Measurements from ENCODE around the gene SLCO4A1. TPM values are rescaled to one million over a fixed set of nuclear protein-coding genes. Genes with fewer than 3 reads are reported as not detected.

The SLCO4A1 gene
- total and polyA plus RNA-seq, 9 of the 15 experiments (the other 6 are each of a cell fraction or from before 2014, with no cell fraction given) = 1.6 to 21.9 (median 12.8) TPM

GRCh38 chr20:62614085-62614960 lies 28.0 kb upstream of the SLCO4A1 start (continued):
- no peak for TF ChIP-seq HMGXB4 (CRISPR knock-in tag; IDR thresholded peaks at IDR 0.05)
- no peak for TF ChIP-seq ZC3H11A (IDR thresholded peaks at IDR 0.05; ENCODE audit: low read depth, low read length)
- TF ChIP-seq ZNF778 (CRISPR knock-in tag; IDR thresholded peaks at IDR 0.05) = no peak
- TF ChIP-seq HCFC1 (IDR thresholded peaks at IDR 0.05; ENCODE audit: low read depth, low read length) = no peak
- TF ChIP-seq, protein P1, sequence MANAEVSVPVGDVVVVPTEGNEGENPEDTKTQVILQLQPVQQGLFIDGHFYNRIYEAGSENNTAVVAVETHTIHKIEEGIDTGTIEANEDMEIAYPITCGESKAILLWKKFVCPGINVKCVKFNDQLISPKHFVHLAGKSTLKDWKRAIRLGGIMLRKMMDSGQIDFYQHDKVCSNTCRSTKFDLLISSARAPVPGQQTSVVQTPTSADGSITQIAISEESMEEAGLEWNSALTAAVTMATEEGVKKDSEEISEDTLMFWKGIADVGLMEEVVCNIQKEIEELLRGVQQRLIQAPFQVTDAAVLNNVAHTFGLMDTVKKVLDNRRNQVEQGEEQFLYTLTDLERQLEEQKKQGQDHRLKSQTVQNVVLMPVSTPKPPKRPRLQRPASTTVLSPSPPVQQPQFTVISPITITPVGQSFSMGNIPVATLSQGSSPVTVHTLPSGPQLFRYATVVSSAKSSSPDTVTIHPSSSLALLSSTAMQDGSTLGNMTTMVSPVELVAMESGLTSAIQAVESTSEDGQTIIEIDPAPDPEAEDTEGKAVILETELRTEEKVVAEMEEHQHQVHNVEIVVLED (CRISPR knock-in tag; IDR thresholded peaks at IDR 0.05) = no peak
- TF ChIP-seq NRF1 (conservative IDR thresholded peaks at IDR 0.05 in 1 of 2, IDR thresholded peaks at IDR 0.05 in 1 of 2) = no peak
- TF ChIP-seq SREBF2 (CRISPR knock-in tag; IDR thresholded peaks at IDR 0.05) = no peak
- no peak for TF ChIP-seq ZNF174 (CRISPR knock-in tag; IDR thresholded peaks at IDR 0.05)
- TF ChIP-seq MAFF (IDR thresholded peaks at IDR 0.05; ENCODE audit: low read length) = peak; percentile 44; the same call in 1 of the 2 replicates
- no peak for TF ChIP-seq PRPF4 (IDR thresholded peaks at IDR 0.05; ENCODE audit: insufficient read depth, low read depth, low read length, poor library complexity, severe bottlenecking)
- no peak for TF ChIP-seq FOXJ2 (tag; IDR thresholded peaks at IDR 0.05)
- TF ChIP-seq ATF3 (IDR thresholded peaks at IDR 0.05) = peak; percentile 48; the same call in 1 of the 2 replicates
- no peak for TF ChIP-seq ATF3 (CRISPR knock-in tag; conservative IDR thresholded peaks at IDR 0.05)
- TF ChIP-seq ZC3H8 (IDR thresholded peaks at IDR 0.05) = no peak
- TF ChIP-seq, protein P2, sequence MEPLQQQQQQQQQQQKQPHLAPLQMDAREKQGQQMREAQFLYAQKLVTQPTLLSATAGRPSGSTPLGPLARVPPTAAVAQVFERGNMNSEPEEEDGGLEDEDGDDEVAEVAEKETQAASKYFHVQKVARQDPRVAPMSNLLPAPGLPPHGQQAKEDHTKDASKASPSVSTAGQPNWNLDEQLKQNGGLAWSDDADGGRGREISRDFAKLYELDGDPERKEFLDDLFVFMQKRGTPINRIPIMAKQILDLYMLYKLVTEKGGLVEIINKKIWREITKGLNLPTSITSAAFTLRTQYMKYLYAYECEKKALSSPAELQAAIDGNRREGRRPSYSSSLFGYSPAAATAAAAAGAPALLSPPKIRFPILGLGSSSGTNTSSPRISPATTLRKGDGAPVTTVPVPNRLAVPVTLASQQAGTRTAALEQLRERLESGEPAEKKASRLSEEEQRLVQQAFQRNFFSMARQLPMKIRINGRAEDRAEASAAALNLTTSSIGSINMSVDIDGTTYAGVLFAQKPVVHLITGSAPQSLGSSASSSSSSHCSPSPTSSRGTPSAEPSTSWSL (CRISPR knock-in tag; IDR thresholded peaks at IDR 0.05; ENCODE audit: borderline replicate concordance) = no peak
- no peak for TF ChIP-seq SMAD4 (CRISPR knock-in tag; conservative IDR thresholded peaks at IDR 0.05)
- TF ChIP-seq SMARCA4 (IDR thresholded peaks at IDR 0.05) = no peak
- no peak for TF ChIP-seq GABPB2 (CRISPR knock-in tag; conservative IDR thresholded peaks at IDR 0.05)
- no peak for TF ChIP-seq TFAP4 (CRISPR knock-in tag; IDR thresholded peaks at IDR 0.05; ENCODE audit: borderline replicate concordance)
- no peak for TF ChIP-seq ZNF12 (CRISPR knock-in tag; IDR thresholded peaks at IDR 0.05)
- no peak for TF ChIP-seq E2F5 (CRISPR knock-in tag; IDR thresholded peaks at IDR 0.05)

Data from K562 (cell line).